Measurements from ENCODE around the gene SLC45A1. TPM values are rescaled to one million over a fixed set of nuclear protein-coding genes. Genes with fewer than 3 reads are reported as not detected.

The SLC45A1 gene
- polyA plus RNA-seq, 10 donors, result 0.39 to 1.4 (median 0.85) TPM

GRCh38 chr1:8384577-8384976, 66.7 kb downstream of the SLC45A1 start:
- no peak for DNase-seq

GRCh38 chr1:8386247-8386646, 68.3 kb downstream of the SLC45A1 start:
- no peak for DNase-seq

DNA sequence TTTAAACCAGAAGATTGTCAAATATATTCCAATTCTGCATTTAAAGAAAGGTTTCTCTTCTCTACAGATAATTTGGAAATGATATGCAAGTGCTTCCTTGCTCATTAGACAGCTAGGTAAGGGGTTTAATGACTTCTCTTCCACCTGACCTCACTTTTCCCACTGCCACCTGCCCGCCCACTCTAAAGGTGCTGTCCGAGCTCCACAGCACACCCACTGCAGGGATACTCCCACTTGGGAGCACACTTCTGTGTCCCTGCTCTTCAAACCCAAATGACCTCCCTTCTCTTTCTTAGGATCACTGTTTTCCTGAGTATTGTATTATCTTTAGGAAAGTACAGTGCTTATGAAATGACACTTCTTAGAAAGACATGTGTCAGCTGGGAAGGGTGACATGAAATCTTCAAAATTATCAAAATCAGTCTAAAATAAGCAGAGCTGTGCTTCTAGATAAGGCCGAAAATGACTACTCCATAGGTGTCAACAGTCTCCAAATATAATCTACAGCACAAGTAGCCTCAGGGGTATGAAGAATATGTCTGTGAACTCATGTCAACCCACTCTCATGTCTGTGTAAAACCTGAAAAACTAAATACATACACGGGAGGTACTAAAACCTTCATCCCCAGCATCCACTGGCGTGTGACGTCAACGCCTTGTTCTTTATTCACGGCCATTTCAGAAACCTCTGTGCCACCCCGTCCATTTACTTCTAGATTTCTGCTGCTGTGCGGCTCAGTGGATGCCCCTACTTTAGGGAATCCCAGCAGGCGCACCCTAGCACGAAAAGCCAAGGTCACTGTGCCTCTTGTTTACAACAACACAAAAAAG, 71.0 kb downstream of the SLC45A1 start:
- DNase-seq, result no peak

DNA sequence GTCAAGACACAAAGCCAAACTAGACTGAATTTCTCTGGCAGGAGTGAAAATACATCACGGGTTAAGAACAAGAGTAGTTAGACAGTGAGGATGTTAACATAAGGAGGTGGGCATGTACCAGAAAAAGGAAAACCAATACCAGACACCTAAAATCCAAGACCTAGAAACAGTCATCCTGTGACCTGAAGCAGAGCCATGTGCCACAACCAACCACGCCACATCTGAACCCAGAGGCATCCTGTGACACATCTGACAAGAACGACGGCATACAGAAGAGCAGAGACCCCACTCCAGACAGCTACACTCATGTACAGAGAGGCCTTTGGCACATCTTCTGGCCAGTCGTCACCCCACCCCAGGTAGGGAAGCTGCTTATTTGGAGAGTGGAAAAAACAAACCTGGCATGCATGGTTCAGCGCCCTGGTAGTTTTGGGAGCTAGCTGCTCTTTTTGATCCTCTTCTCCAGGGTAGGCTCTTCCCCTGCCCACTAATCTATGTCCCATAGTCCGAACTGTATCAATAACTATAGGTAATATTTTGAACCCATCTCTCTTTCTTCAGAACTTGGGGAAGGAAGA, 72.1 kb downstream of the SLC45A1 start:
- DNase-seq, result no peak

- no peak for DNase-seq
Observed at GRCh38 chr1:8390707-8391106, 72.8 kb downstream of the SLC45A1 start.

DNA sequence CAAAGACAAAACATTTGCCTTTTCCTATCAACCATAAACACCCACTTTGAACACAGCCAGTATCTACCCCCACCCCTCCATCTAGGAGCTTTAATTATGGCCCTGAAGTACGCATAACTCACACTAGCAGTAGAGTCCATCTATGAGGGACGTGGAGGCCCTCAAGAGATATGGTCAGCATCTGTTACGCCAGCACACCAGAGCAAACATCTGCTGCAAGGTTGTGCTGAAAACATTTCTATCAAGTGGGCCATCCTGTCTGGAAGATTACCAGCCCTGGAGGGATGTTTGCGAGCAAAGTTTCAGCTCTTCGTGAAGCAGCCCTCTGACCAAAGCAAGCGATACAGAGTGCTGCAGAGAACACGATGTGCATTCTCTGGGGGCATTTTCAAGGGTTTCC, 74.6 kb downstream of the SLC45A1 start:
- DNase-seq, result no peak

Data from muscle of back (tissue), 11 donors.